IgD-negative memory B cell (primary cell): ENCODE data around the gene SELPLG. TPM values are rescaled to one million over a fixed set of nuclear protein-coding genes. Genes with fewer than 3 reads are reported as not detected.

Experiments
- H3K27ac Mint-ChIP-seq, 3 donors: one replicate each; pipeline ENCODE4 v1.8.0; 2020 to 2022; ENCODE audit warnings: mild to moderate bottlenecking in 3 of 3, mixed read lengths in 3 of 3, moderate library complexity in 1 of 3
- H3K27me3 Mint-ChIP-seq: one replicate; pipeline ENCODE4 v1.8.0; 2021; ENCODE audit warnings: mixed read lengths
- H3K36me3 Mint-ChIP-seq: one replicate; pipeline ENCODE4 v1.8.0; 2020; ENCODE audit warnings: mild to moderate bottlenecking, mixed read lengths
- H3K4me1 Mint-ChIP-seq, 3 donors: one replicate each; pipeline ENCODE4 v1.8.0; 2020 to 2022; ENCODE audit warnings: mixed read lengths in 3 of 3, mild to moderate bottlenecking in 1 of 3
- H3K4me3 Mint-ChIP-seq, 4 donors: one replicate each; pipeline ENCODE4 v1.8.0; 2020 to 2022; ENCODE audit warnings: mild to moderate bottlenecking in 4 of 4, mixed read lengths in 4 of 4, moderate library complexity in 3 of 4
- H3K9me3 Mint-ChIP-seq, 3 donors: one replicate each; pipeline ENCODE4 v1.8.0; 2020 to 2021; ENCODE audit warnings: mixed read lengths in 3 of 3, mild to moderate bottlenecking in 1 of 3
- polyA plus RNA-seq: library from polyadenylated mRNA; unstranded; fragments of 300-500 nt; fragmentation: Illumina TruSeq; gene quantifications from one replicate; pipeline ENCODE4 v1.2.3, GENCODE V29; 2021

Gene SELPLG
- polyA plus RNA-seq, 1 donor from 2014 or later: 37.0 TPM

GRCh38 chr12:108647585-108648287 is 14.0 kb upstream of the SELPLG start:
- H3K9me3 Mint-ChIP-seq: no peaks in the 10 kb centered on the region
- peaks cover 10 to 41% (median 15%) of the 10 kb centered on the region in 3 donors for H3K4me1 Mint-ChIP-seq
- peaks cover 9% of the 10 kb centered on the region for H3K36me3 Mint-ChIP-seq
- H3K27me3 Mint-ChIP-seq: no peaks in the 10 kb centered on the region
- H3K27ac Mint-ChIP-seq: peak overlapping the region in 2 of 3 donors; percentile 59 to 65
- H3K4me3 Mint-ChIP-seq: no peak overlapping the region

- H3K9me3 Mint-ChIP-seq: no peaks in the 10 kb centered on the region
- H3K4me1 Mint-ChIP-seq: peaks cover 13 to 42% (median 21%) of the 10 kb centered on the region in 3 donors
- no peaks in the 10 kb centered on the region for H3K27me3 Mint-ChIP-seq
- peak overlapping the region in 2 of 3 donors; percentile 65 to 71 for H3K27ac Mint-ChIP-seq
- peaks cover 9% of the 10 kb centered on the region for H3K36me3 Mint-ChIP-seq
- H3K4me3 Mint-ChIP-seq: peak overlapping the region in 1 of 4 donors; percentile 82
These were observed 13.2 kb upstream of the SELPLG start for GRCh38 chr12:108646600-108647579.

GRCh38 chr12:108645686-108646599 is 12.2 kb upstream of the SELPLG start:
- H3K27ac Mint-ChIP-seq: peak overlapping the region in 2 of 3 donors; percentile 19 to 71
- H3K4me3 Mint-ChIP-seq: no peak overlapping the region

GRCh38 chr12:108644811-108645120 is 11.1 kb upstream of the SELPLG start:
- Mint-ChIP-seq H3K27ac (peak overlapping the region in 1 of 3 donors; percentile 85), H3K9me3 (no peaks in the 10 kb centered on the region), H3K36me3 (peaks cover 10% of the 10 kb centered on the region), H3K4me3 (no peak overlapping the region), H3K27me3 (no peaks in the 10 kb centered on the region), H3K4me1 (peaks cover 27 to 59% (median 35%) of the 10 kb centered on the region in 3 donors)

More at GRCh38 chr12:108645686-108646599, 12.2 kb upstream of the SELPLG start:
- no peaks in the 10 kb centered on the region for H3K9me3 Mint-ChIP-seq
- H3K27me3 Mint-ChIP-seq: no peaks in the 10 kb centered on the region
- H3K36me3 Mint-ChIP-seq: peaks cover 8% of the 10 kb centered on the region
- peaks cover 19 to 51% (median 31%) of the 10 kb centered on the region in 3 donors for H3K4me1 Mint-ChIP-seq

GRCh38 chr12:108643941-108644810 is 10.5 kb upstream of the SELPLG start:
- no peaks in the 10 kb centered on the region for H3K27me3 Mint-ChIP-seq
- H3K4me3 Mint-ChIP-seq: no peak overlapping the region
- H3K9me3 Mint-ChIP-seq: no peaks in the 10 kb centered on the region
- peaks cover 31 to 60% (median 34%) of the 10 kb centered on the region in 3 donors for H3K4me1 Mint-ChIP-seq
- H3K27ac Mint-ChIP-seq: peak overlapping the region; percentile 46 to 78 (median 60)
- peaks cover 14% of the 10 kb centered on the region for H3K36me3 Mint-ChIP-seq

GRCh38 chr12:108642899-108643654 is 9.4 kb upstream of the SELPLG start:
- H3K27ac Mint-ChIP-seq: peak overlapping the region in 2 of 3 donors; percentile 87 to 93
- H3K36me3 Mint-ChIP-seq: peaks cover 13% of the 10 kb centered on the region
- H3K4me3 Mint-ChIP-seq: peak overlapping the region in 3 of 4 donors; percentile 28 to 78 (median 73)
- no peaks in the 10 kb centered on the region for H3K9me3 Mint-ChIP-seq
- H3K4me1 Mint-ChIP-seq: peaks cover 35 to 66% (median 40%) of the 10 kb centered on the region in 3 donors
- H3K27me3 Mint-ChIP-seq: no peaks in the 10 kb centered on the region

GRCh38 chr12:108642269-108642870 is 8.7 kb upstream of the SELPLG start:
- peaks cover 13% of the 10 kb centered on the region for H3K36me3 Mint-ChIP-seq
- no peaks in the 10 kb centered on the region for H3K27me3 Mint-ChIP-seq
- H3K9me3 Mint-ChIP-seq: no peaks in the 10 kb centered on the region
- peak overlapping the region; percentile 85 to 93 (median 87) for H3K27ac Mint-ChIP-seq
- H3K4me3 Mint-ChIP-seq: peak overlapping the region; percentile 39 to 78 (median 69)
- peaks cover 38 to 70% (median 43%) of the 10 kb centered on the region in 3 donors for H3K4me1 Mint-ChIP-seq

- Mint-ChIP-seq H3K36me3 (peaks cover 13% of the 10 kb centered on the region), H3K4me1 (peaks cover 36 to 71% (median 48%) of the 10 kb centered on the region in 3 donors), H3K27me3 (no peaks in the 10 kb centered on the region), H3K4me3 (peak overlapping the region; percentile 39 to 78 (median 69)), H3K27ac (peak overlapping the region; percentile 85 to 93 (median 87)), H3K9me3 (no peaks in the 10 kb centered on the region)
These were observed 8.0 kb upstream of the SELPLG start for GRCh38 chr12:108641446-108642268.

- Mint-ChIP-seq H3K9me3 (no peaks in the 10 kb centered on the region), H3K27me3 (no peaks in the 10 kb centered on the region), H3K36me3 (peaks cover 13% of the 10 kb centered on the region), H3K4me1 (peaks cover 36 to 70% (median 50%) of the 10 kb centered on the region in 3 donors), H3K4me3 (peak overlapping the region; percentile 35 to 78 (median 69)), H3K27ac (peak overlapping the region; percentile 18 to 87 (median 84))
These were observed 7.2 kb upstream of the SELPLG start for GRCh38 chr12:108640802-108641445.

- H3K4me3 Mint-ChIP-seq: peak overlapping the region; percentile 54 to 90 (median 80)
These were observed 5.5 kb upstream of the SELPLG start for GRCh38 chr12:108638997-108639822.

More at GRCh38 chr12:108638997-108639822, 5.5 kb upstream of the SELPLG start:
- Mint-ChIP-seq H3K27ac (peak overlapping the region; percentile 74 to 100 (median 87)), H3K27me3 (no peaks in the 10 kb centered on the region), H3K36me3 (peaks cover 9% of the 10 kb centered on the region), H3K9me3 (no peaks in the 10 kb centered on the region), H3K4me1 (peaks cover 36 to 67% (median 55%) of the 10 kb centered on the region in 3 donors)
